ENCODE data around the gene PCBP3.

DNA sequence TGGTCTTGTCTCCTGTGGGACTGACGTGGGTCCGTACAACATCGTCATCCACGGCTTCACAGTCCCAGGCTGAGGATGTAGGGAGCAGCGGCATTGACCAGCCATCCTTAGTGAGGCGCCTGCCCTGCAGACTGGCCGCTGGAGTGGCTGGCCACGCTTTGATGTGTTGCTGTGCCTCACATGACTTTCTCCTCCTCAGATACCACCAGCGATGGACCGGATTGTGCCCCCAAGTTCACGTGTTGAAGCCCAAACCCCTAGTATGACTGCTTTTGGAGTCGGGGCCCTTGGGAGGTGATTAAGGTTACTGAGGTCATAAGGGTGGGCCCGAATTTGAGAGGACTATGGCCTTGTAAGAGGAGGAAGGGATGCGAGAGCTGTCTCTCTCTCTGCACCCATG, 122.5 kb downstream of the PCBP3 start:
- TF ChIP-seq CTCF (conservative IDR thresholded peaks at IDR 0.05) (no peak), EZH2 (IDR thresholded peaks at IDR 0.05; ENCODE audit: low read depth) (no peak)
